Right atrium auricular region (tissue), 2 donors: ENCODE results near the gene ALS2CL. TPM values are rescaled to one million over a fixed set of nuclear protein-coding genes. Genes with fewer than 3 reads are reported as not detected.
A peak's percentile ranks its signal among the peaks of the same experiment; 100 is the strongest.

Source experiments
- DNase-seq: peaks from one replicate; pipeline ENCODE4 v3.0.0-alpha.2; 2019; ENCODE audit warnings: low spot score
- H3K27ac ChIP-seq, 2 donors: fragments of 200-600 bp; sonication (generic); 1 replicate in 1 of 2; 2 replicates in 1 of 2; pipeline ENCODE4 v1.5.1; 2016 to 2019
- H3K27me3 ChIP-seq, 2 donors: fragments of 200-600 bp; sonication (generic); one replicate each; pipeline versions ENCODE4 v1.5.1 to v1.6.0; 2017 to 2019
- H3K36me3 ChIP-seq: fragments of 200-600 bp; sonication (generic); one replicate; pipeline ENCODE4 v1.5.1; 2016
- H3K4me1 ChIP-seq, 2 donors: fragments of 200-600 bp; sonication (generic); one replicate each; pipeline versions ENCODE4 v1.5.1 to v1.6.0; 2017 to 2019
- H3K4me3 ChIP-seq, 2 donors: fragments of 200-600 bp; sonication (generic); 1 replicate in 1 of 2; 2 replicates in 1 of 2; pipeline ENCODE4 v1.5.1; 2017 to 2019; ENCODE audit warnings: mild to moderate bottlenecking in 1 of 2, moderate library complexity in 1 of 2
- H3K9me3 ChIP-seq, 2 donors: fragments of 200-600 bp; sonication (generic); one replicate each; pipeline ENCODE4 v1.5.1; 2019
- total RNA-seq, 2 donors: library from RNA; depleted of rRNA; stranded (reverse); fragments of >200 nt; gene quantifications; one replicate each; pipeline ENCODE4 v1.1.0, GENCODE V29; 2016
- TF ChIP-seq, protein P1 (sequence below), 2 donors: fragments of 200-600 bp; sonication (generic); IDR thresholded peaks; one replicate each; pipeline ENCODE4 v1.5.1; 2019; ENCODE audit warnings: antibody characterized with exemption in 2 of 2

Gene ALS2CL
- total RNA-seq, 2 donors from 2014 or later: 8.3 to 12.5 TPM

GRCh38 chr3:46702246-46703012 lies 8.9 kb upstream of the ALS2CL start:
- Histone ChIP-seq H3K4me3 (no peak overlapping the region), H3K36me3 (no peaks in the 10 kb centered on the region), H3K9me3 (no peaks in the 10 kb centered on the region), H3K27ac (no peak overlapping the region), H3K4me1 (peaks cover 0 to 35% of the 10 kb centered on the region in 2 donors), H3K27me3 (no peaks in the 10 kb centered on the region)
- TF ChIP-seq, protein P1, sequence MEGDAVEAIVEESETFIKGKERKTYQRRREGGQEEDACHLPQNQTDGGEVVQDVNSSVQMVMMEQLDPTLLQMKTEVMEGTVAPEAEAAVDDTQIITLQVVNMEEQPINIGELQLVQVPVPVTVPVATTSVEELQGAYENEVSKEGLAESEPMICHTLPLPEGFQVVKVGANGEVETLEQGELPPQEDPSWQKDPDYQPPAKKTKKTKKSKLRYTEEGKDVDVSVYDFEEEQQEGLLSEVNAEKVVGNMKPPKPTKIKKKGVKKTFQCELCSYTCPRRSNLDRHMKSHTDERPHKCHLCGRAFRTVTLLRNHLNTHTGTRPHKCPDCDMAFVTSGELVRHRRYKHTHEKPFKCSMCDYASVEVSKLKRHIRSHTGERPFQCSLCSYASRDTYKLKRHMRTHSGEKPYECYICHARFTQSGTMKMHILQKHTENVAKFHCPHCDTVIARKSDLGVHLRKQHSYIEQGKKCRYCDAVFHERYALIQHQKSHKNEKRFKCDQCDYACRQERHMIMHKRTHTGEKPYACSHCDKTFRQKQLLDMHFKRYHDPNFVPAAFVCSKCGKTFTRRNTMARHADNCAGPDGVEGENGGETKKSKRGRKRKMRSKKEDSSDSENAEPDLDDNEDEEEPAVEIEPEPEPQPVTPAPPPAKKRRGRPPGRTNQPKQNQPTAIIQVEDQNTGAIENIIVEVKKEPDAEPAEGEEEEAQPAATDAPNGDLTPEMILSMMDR (IDR thresholded peaks at IDR 0.05): no peak
- DNase-seq: no peak

- H3K4me3 ChIP-seq: peak within 1 kb of the TSS; percentile 33 to 48
- H3K36me3 ChIP-seq: no peaks in the 10 kb centered on the region
- DNase-seq: no peak
- TF ChIP-seq, protein P1 (IDR thresholded peaks at IDR 0.05): no peak
- peaks cover 0 to 46% of the 10 kb centered on the region in 2 donors for H3K4me1 ChIP-seq
- H3K27me3 ChIP-seq: no peaks in the 10 kb centered on the region
- H3K27ac ChIP-seq: peak within 1 kb of the TSS; percentile 4 to 20
- H3K9me3 ChIP-seq: no peaks in the 10 kb centered on the region
Observed at GRCh38 chr3:46701181-46701939, 7.9 kb upstream of the ALS2CL start, which contains the start of gene TMIE. Gene TMIE, plus strand, starts transcription at chr3:46701392. Its CDS starts 96 bp downstream, at chr3:46701488.

DNA sequence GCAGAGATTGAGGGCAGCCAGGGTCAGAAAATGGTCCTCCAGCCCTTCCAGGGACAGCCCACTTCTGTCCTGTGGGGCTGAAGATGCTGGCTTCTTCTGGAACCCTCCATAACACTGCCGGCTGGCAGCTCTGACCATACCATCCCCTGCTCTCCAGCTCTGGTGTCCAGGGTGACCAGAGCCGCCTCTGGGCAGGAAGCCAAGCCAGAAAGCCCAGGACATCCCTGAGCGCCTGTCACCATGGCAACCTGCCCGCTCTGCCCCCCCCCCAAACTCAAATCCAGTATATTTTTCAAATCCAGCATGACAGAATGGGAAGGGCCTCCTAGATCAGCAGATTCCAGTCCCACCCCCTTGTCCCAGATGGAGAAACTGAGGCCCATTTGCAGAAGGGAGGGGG lies 7.3 kb upstream of the ALS2CL start:
- Histone ChIP-seq H3K27ac (peak overlapping the region in 1 of 2 donors; percentile 4), H3K4me3 (peak overlapping the region in 1 of 2 donors; percentile 48), H3K9me3 (no peaks in the 10 kb centered on the region), H3K4me1 (peaks cover 0 to 52% of the 10 kb centered on the region in 2 donors), H3K27me3 (no peaks in the 10 kb centered on the region), H3K36me3 (no peaks in the 10 kb centered on the region)
- no peak for DNase-seq
- TF ChIP-seq, protein P1 (IDR thresholded peaks at IDR 0.05): no peak

DNA sequence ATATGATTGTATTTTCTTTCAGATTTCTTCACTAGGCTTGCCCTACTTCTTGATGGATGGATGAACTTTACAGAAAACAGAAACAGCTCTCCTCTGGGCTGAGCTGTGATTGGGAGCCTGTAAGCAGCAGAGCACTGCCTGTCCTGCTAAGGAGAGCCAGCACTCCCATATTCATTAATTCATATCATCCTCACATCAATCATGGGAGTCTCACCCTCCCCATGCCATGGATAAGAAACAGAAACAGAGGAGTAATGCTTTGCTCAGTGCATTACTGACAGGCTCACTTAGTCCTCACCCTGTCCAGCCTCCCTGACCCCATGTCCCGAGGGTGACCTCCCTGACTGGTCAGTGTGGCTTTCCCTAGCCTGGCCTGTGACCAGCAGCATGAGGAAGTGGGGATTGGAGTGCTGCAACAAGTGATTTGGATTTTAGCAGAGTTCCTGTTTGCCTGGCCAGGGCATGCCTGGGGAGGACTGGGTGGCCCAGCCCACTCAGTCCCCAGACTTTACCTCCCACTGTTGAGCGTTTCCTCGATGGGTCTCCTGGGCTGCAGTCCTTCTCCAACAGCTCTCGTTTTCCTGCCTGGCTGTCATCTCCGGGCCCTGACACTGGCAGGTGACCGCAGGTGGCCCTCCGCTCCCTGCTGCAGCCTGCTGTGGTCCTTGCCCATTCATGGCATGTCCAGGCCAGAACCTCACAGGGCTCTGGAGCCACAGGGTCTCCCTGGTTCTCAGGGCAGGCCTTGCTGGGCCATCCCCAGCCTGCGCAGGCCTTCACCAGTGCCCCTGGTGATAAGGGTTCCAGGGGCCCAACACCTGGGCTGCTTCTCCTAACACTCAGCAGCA lies 6.4 kb upstream of the ALS2CL start:
- no peaks in the 10 kb centered on the region for H3K27me3 ChIP-seq
- no peaks in the 10 kb centered on the region for H3K9me3 ChIP-seq
- TF ChIP-seq, protein P1 (IDR thresholded peaks at IDR 0.05): no peak
- H3K4me3 ChIP-seq: no peak overlapping the region
- H3K4me1 ChIP-seq: peaks cover 0 to 60% of the 10 kb centered on the region in 2 donors
- H3K27ac ChIP-seq: peak overlapping the region; percentile 4 to 20
- H3K36me3 ChIP-seq: no peaks in the 10 kb centered on the region
- DNase-seq: peak; percentile 72
